ENCODE measurements around the gene HRAS.
A peak's percentile ranks its signal among the peaks of the same experiment; 100 is the strongest.

The HRAS gene

DNA sequence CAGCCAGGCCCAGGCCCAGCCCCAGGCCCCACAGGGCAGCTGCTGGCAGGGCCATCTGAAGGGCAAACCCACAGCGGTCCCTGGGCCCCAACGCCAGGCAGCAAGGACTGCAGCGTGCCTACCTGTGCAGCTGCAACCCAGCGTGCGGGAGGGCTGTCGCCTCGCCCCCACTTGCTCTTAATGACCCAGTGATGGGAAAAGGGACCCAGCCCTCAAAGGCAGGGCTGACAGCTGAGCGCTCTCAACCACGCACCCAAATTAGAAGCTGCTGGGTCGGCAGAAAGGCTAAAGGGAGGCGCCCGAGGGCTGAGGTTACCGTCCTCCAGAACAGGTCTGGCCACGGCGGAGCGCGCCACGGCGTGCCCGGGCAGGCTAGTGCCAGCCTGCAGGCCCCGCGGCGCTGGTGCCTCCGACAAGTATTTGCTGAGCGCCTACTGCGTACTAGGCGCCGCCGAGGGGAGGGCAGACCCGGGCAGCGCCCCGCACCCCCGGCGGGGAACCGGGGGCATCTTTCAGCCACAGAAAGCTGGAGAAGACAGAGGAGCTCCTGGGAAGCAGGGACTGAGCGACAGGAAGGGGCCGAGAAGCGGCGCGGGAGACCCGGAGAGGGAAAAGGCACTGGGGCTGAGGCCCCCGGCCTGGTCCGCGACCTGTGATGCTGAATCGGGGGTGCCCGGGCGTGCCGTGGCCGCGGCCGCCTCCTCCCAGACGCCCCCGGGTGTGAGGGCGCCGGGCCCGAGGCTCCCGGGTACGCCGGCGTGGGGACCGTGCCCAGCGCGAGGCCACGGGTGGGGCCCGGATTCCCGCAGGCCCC is 773 bp downstream of the HRAS start:
- H3K27ac Mint-ChIP-seq: no peak overlapping the region
- DNase-seq (peak; percentile 41), ATAC-seq (peak; percentile 0)
- H3K27me3 Mint-ChIP-seq: no peaks in the 10 kb centered on the region
- H3K4me1 Mint-ChIP-seq: peaks cover 17% of the 10 kb centered on the region
- H3K4me3 Mint-ChIP-seq: peak overlapping the region; percentile 74
- H3K36me3 Mint-ChIP-seq (ENCODE audit: low read depth): peaks cover 2% of the 10 kb centered on the region
- H3K9me3 Mint-ChIP-seq: no peaks in the 10 kb centered on the region

DNA sequence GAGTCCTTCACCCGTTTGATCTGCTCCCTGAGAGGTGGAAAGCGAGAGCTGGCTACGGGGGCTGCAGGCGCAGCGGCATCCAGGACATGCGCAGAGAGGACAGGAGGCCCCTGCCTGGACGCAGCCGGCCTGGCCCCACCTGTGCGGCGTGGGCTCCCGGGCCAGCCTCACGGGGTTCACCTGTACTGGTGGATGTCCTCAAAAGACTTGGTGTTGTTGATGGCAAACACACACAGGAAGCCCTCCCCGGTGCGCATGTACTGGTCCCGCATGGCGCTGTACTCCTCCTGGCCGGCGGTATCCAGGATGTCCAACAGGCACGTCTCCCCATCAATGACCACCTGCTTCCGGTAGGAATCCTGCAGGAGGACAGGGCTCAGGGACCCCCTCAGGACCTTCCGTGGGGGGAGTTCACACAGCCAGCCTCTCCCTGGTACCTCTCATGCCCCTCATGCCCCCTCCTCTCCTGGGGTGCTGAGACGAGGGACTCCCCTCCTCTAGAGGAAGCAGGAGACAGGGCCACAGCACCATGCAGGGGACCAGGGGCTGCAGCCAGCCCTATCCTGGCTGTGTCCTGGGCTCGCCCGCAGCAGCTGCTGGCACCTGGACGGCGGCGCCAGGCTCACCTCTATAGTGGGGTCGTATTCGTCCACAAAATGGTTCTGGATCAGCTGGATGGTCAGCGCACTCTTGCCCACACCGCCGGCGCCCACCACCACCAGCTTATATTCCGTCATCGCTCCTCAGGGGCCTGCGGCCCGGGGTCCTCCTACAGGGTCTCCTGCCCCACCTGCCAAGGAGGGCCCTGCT is 1.6 kb downstream of the HRAS start:
- peaks cover 16% of the 10 kb centered on the region for H3K4me1 Mint-ChIP-seq
- no peak for DNase-seq
- H3K27ac Mint-ChIP-seq: no peak overlapping the region
- H3K4me3 Mint-ChIP-seq: peak overlapping the region; percentile 74
- H3K27me3 Mint-ChIP-seq: no peaks in the 10 kb centered on the region
- H3K9me3 Mint-ChIP-seq: no peaks in the 10 kb centered on the region
- no peak for ATAC-seq
- peaks cover 2% of the 10 kb centered on the region for H3K36me3 Mint-ChIP-seq (ENCODE audit: low read depth)

DNA sequence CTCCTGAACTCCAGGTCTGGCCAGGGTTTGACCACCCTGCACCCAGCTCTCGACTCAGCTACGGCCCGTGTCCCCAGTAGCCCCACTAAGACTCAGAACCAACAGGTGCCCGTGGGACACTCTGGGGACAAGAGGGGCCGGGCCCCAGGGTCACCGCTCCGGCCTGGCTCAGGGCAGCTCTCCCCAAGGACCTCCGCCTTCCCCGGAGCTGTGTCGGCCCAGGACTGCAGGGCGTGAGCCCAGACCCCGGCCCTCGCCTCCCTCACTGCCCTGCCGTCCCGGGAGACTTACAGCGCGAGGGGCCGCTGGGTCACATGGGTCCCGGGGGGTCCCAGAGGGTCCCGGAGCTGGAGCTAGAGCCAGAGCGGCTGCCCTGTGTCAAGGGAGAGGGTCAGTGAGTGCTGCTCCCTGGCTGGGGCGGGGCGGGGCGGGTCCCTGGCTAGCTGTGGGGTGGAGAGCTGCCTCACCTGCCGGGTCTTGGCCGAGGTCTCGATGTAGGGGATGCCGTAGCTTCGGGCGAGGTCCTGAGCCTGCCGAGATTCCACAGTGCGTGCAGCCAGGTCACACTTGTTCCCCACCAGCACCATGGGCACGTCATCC is 2.3 kb downstream of the HRAS start:
- Mint-ChIP-seq H3K27ac (no peak overlapping the region), H3K4me3 (no peak overlapping the region), H3K36me3 (ENCODE audit: low read depth) (peaks cover 2% of the 10 kb centered on the region), H3K9me3 (no peaks in the 10 kb centered on the region), H3K4me1 (peaks cover 13% of the 10 kb centered on the region), H3K27me3 (no peaks in the 10 kb centered on the region)
- no peak for DNase-seq
- ATAC-seq: no peak

DNA sequence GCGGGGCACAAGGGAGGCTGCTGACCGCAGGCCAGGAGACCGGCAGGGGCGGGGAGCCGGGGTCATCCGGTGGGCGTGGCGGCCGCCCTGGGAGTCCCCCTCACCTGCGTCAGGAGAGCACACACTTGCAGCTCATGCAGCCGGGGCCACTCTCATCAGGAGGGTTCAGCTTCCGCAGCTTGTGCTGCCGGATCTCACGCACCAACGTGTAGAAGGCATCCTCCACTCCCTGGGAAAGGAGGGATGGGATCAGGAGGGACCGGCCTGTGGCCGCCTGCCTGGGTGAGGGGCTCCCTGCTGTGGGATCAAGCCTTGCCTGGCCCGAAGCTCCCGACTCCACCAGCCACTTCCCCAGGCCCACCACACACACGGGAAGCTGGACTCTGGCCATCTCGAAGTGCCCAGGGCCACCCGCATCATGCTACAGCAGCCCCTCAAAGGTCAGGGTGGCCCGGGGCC is 2.8 kb downstream of the HRAS start:
- Mint-ChIP-seq H3K27me3 (no peaks in the 10 kb centered on the region), H3K9me3 (no peaks in the 10 kb centered on the region), H3K36me3 (ENCODE audit: low read depth) (peaks cover 2% of the 10 kb centered on the region), H3K4me3 (no peak overlapping the region), H3K27ac (no peak overlapping the region), H3K4me1 (peaks cover 9% of the 10 kb centered on the region)
- ATAC-seq: no peak
- no peak for DNase-seq

DNA sequence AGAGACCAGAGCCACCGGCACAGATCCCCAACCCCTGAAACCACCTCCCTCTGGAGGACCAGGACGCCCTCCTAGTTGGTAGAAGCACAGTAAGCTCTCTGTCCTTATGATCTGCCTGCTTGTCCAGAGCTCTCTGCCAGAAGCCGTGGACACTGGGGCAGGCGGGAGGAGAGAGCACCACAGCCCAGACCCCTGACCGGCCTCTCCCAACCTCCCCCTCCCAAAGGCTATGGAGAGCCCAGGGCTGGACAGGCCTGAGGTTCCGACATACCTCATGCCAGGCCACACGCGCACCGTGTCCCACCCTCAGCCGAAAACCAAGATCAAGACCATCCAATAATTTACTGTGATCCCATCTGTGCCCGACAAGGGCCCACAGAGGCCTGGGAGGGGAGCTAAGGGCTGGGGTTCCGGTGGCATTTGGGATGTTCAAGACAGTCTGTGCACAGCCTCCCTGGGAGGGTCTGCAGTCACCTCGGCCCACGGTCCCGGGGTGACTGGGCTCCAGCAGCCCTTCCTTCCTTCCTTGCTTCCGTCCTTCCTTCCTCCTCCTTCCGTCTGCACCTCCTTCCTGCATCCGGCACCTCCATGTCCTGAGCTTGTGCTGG is 3.4 kb downstream of the HRAS start:
- H3K36me3 Mint-ChIP-seq (ENCODE audit: low read depth): peaks cover 2% of the 10 kb centered on the region
- H3K27me3 Mint-ChIP-seq: no peaks in the 10 kb centered on the region
- H3K9me3 Mint-ChIP-seq: no peaks in the 10 kb centered on the region
- H3K4me1 Mint-ChIP-seq: peaks cover 5% of the 10 kb centered on the region
- no peak for ATAC-seq
- H3K4me3 Mint-ChIP-seq: no peak overlapping the region
- H3K27ac Mint-ChIP-seq: no peak overlapping the region
- DNase-seq: no peak

DNA sequence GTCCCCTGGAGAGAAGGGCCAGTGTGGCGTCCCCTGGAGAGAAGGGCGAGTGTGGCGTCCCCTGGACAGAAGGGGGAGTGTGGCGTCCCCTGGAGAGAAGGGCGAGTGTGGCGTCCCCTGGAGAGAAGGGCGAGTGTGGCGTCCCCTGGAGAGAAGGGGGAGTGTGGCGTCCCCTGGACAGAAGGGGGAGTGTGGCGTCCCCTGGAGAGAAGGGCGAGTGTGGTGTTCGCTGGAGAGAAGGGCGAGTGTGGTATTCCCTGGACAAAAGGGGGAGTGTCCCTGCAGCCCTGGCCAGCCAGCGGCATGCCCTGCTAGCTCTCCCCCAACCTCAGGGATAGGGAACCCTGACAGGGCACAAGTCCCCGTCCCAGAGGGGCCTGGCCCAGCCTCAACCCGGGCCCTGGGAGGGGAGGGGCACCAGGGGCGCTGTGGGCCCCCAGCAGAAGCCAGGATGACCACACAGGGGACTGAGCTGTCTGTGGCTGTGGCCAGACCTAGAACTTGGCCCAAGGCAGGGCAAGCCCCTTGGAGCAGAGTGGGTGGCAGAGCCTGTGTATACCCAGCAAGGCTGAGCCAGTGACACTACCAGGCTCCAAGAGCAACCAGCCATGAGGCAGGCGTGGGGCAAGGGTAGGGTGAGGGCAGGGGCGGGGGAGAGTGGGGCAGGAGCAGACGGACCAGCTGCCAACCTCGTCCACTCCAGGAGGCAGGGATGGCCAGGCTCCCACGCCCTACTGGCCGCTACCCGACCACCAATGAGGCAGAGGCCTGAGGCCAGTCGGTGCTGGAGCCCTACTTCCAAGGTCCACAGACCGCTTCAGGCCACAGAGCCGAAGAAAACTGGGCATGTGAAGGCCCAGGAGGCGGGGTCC is 4.2 kb downstream of the HRAS start:
- H3K27me3 Mint-ChIP-seq: no peaks in the 10 kb centered on the region
- DNase-seq (no peak), ATAC-seq (no peak)
- H3K9me3 Mint-ChIP-seq: no peaks in the 10 kb centered on the region
- H3K4me3 Mint-ChIP-seq: no peak overlapping the region
- H3K36me3 Mint-ChIP-seq (ENCODE audit: low read depth): peaks cover 2% of the 10 kb centered on the region
- peaks cover 2% of the 10 kb centered on the region for H3K4me1 Mint-ChIP-seq
- H3K27ac Mint-ChIP-seq: no peak overlapping the region

DNA sequence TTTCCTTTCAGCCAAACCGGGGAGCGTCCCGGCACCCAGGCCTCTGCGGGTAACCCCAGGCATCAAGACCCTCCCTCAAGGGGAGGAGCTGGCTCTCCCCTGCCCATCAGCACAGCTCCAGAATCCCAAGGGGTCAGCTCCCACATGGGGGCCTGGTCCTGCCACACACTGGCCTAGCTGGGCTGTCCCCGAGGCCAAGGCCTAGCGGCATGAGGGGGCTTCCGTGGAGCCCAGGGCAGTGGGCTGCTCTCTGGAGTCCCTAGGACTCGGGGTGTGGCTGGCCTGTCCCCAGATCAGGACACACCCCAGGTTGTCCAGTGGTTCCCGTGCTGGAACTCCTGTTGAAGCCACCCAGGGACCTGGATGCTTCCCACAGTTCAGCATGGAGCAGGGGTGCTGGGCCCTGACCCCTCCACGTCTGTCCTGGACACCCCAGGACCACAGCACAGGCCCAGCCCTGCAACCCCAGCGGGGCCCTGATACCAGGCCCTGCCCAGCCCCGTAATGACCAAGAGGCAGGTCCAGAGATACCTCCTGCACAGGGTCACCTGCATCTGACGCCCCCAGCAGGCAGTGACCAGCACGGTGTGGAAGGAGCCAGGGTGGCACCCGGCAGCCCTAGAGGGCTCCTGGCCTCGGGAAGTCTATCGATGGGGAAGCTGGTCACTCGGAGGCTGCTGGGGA is 5.5 kb downstream of the HRAS start:
- ATAC-seq (no peak), DNase-seq (no peak)
- Mint-ChIP-seq H3K4me1 (no peaks in the 10 kb centered on the region), H3K4me3 (no peak overlapping the region), H3K27ac (no peak overlapping the region), H3K36me3 (ENCODE audit: low read depth) (peaks cover 2% of the 10 kb centered on the region), H3K27me3 (no peaks in the 10 kb centered on the region), H3K9me3 (no peaks in the 10 kb centered on the region)

DNA sequence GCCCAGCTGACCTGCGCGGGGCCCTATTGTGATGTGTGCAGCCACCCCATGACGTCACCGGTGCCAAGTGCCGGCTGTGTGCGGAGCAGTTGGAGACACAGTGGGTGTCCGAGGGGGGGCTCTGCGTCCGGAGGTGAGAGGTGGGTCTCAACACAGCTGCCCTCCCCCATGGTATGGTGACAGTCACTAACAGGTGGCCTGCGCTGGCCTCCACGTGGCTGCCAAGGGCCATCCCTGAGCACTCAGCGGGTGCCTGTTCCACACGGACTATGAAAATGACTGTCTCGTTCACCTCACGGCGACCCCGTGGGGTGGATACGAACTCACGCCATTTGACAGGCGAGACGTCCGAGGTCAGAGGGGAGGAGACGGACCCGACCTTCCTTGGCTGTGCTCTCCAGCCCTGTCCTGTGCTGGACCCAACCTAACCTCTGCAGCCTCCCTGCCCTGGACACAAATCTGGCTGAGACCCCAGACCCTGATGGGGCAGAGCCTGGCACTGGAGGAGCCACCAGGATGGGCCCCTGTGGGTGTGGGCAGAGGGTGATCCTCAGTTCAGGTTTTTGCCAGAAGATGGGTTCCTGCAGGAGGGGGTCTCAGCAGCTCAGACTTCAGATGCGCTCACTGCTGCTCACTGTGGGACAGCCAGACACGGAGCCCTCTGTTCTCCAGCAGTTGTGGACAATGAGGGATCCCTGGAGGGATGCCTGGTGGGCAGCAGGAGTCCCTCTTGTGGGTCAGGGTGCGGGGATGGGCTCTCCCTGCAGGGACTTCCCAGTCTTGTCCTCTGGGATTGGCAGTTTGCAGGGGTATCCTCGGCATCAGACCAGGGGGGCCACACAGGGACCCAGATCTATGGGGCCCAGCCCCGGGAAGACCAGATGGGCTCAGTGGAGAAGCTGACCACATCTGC is 6.3 kb downstream of the HRAS start:
- Mint-ChIP-seq H3K4me1 (no peaks in the 10 kb centered on the region), H3K9me3 (no peaks in the 10 kb centered on the region), H3K27ac (no peak overlapping the region), H3K4me3 (no peak overlapping the region), H3K36me3 (ENCODE audit: low read depth) (peaks cover 2% of the 10 kb centered on the region), H3K27me3 (no peaks in the 10 kb centered on the region)
- DNase-seq (no peak), ATAC-seq (no peak)

DNA sequence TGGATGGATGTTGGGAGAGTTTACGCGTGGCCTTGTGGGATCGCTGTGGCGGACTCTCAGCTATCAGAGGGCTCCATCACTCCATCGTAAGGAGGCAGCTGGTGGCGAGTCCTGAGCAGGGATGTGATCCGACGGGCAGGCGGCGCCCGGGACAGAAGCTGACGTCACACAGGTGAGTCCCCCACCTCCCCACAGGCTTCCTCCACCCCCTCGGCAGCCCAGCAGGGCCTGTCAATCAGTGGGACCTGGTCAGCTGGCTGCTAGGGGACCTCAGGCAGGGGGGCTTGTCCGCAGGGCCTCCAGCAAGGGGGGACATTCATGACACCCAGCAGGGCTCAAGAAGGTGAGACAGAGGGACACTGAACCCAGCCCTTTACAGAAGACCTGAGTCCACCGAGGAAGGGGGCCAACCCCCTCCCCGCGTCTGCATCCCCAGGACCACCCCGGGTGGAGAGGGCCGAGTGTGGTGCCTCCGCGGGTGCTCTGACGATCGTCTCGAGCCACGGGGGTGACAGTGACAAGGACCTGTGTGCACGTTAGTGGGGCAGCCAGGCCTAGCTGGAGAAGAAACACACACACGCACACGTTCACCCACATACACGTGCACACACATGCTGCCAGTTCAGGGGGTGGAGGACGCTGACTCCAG is 7.1 kb downstream of the HRAS start:
- Mint-ChIP-seq H3K27me3 (no peaks in the 10 kb centered on the region), H3K36me3 (ENCODE audit: low read depth) (peaks cover 2% of the 10 kb centered on the region), H3K27ac (no peak overlapping the region), H3K4me1 (no peaks in the 10 kb centered on the region), H3K4me3 (no peak overlapping the region), H3K9me3 (no peaks in the 10 kb centered on the region)
- ATAC-seq: no peak
- DNase-seq: no peak

DNA sequence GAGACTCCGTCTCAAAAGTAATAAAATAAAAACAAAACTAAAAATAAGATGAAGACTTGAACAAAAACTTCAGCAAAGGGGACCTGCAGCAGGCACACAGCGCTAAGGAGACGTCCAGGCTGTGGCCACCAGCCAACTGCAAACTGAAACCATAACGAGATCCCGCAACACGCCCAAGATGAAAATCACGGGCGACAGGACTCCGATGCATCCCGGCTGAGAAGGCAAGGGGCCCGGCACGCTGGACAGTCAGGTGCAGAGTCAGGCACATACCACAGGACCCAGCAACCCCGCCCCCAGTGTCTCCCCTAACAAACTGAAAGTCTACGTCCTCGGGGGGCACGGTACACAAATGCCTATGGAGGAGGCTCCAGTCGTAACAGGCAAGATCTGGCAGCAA is 9.2 kb downstream of the HRAS start:
- no peaks in the 10 kb centered on the region for H3K27me3 Mint-ChIP-seq
- no peak overlapping the region for H3K27ac Mint-ChIP-seq
- no peaks in the 10 kb centered on the region for H3K36me3 Mint-ChIP-seq (ENCODE audit: low read depth)
- H3K9me3 Mint-ChIP-seq: no peaks in the 10 kb centered on the region
- no peaks in the 10 kb centered on the region for H3K4me1 Mint-ChIP-seq
- no peak overlapping the region for H3K4me3 Mint-ChIP-seq
- DNase-seq (no peak), ATAC-seq (no peak)

DNA sequence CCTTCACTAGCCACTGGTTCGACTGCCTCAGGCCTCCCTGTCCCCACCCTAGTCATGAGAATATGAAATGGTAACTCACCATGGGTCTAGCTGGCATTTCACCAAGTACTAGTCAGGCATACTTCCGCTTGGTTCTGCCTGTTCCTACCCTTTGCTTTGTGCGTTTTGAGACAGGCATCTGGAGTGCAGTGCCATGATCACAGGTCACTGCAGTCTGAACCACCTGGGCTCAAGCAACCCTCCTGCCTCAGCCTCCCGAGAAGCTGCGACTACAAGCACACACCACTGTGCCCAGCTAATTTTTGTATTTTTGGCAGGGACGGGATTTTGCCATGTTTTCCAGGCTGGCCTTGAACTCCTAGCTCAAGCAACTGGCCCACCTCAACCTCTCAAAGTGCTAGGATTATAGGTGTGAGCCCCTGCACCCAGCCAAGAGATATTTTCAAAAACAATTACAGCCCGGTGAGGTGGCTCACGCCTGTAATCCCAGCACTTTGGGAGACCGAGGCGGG is 14.1 kb downstream of the HRAS start:
- H3K4me1 Mint-ChIP-seq: peaks cover 7% of the 10 kb centered on the region
- H3K27ac Mint-ChIP-seq: no peak overlapping the region
- ATAC-seq (no peak), DNase-seq (no peak)
- peaks cover 7% of the 10 kb centered on the region for H3K9me3 Mint-ChIP-seq
- H3K4me3 Mint-ChIP-seq: no peak overlapping the region
- peaks cover 12% of the 10 kb centered on the region for H3K36me3 Mint-ChIP-seq (ENCODE audit: low read depth)
- no peaks in the 10 kb centered on the region for H3K27me3 Mint-ChIP-seq

DNA sequence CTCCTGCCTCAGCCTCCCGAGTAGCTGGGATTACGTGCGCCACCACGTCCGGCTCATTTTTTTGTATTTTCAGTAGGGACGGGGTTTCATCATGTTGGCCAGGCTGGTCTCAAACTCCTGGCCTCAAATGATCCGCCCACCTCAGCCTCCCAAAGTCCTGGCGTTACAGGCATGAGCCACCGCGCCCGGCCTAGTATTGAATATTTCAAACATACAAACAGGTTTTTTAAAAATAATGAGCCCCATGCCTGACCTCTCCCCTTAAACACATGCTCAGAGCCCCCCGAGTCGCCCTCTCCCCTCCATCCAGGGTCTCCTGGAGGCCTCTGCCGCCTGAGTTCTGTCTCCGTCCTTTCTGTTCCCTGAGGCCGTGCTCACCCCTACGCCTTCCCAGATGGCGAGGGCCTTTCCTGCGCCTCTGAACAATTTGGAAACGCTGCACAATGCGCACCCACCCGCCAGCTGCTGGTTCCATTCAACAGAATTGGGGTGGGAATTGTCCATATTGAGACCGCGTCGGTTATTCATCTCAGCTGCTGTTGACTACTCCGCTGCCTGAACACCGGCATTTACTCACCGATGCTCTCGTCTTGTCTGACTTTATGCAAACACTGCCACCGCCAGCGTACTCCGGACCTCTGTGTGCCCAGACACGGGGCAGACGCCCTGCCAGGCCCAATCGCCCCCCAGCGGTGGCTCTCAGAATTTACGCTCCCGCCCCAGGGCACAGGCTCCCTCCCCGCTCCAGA is 14.8 kb downstream of the HRAS start:
- no peak overlapping the region for H3K27ac Mint-ChIP-seq

More for the DNA sequence above, 14.8 kb downstream of the HRAS start:
- no peak for ATAC-seq
- Mint-ChIP-seq H3K4me3 (no peak overlapping the region), H3K27me3 (no peaks in the 10 kb centered on the region), H3K4me1 (peaks cover 7% of the 10 kb centered on the region), H3K36me3 (ENCODE audit: low read depth) (peaks cover 12% of the 10 kb centered on the region), H3K9me3 (peaks cover 7% of the 10 kb centered on the region)
- DNase-seq: no peak
